Astrocyte (in vitro differentiated cells and primary cell): ENCODE measurements around the gene TIGAR. TPM values are rescaled to one million over a fixed set of nuclear protein-coding genes. Genes with fewer than 3 reads are reported as not detected.

Experiments used
- DNase-seq: peaks from one replicate; pipeline ENCODE4 v3.0.0-alpha.2; 2010; ENCODE audit warnings: low read depth
- FAIRE-seq: peaks from 2 replicates; lab custom pipeline; 2011; peaks lifted over from hg19 to GRCh38; lab: Jason Lieb, UNC
- H2AFZ ChIP-seq: 2 replicates; pipeline ENCODE4 v1.6.0; 2012; ENCODE audit warnings: low read depth, low read length, inconsistent platforms
- H3K27ac ChIP-seq: 2 replicates; pipeline ENCODE4 v1.5.1; 2011; ENCODE audit warnings: low read depth, low read length, inconsistent platforms
- H3K27me3 ChIP-seq: 2 replicates; pipeline ENCODE4 v1.6.0; 2011; ENCODE audit warnings: low read length, inconsistent platforms; ENCODE audit not compliant: insufficient read depth
- H3K36me3 ChIP-seq: 2 replicates; pipeline ENCODE4 v1.5.1; 2011; ENCODE audit warnings: low read length, inconsistent platforms; ENCODE audit not compliant: insufficient read depth
- H3K4me1 ChIP-seq: 2 replicates; pipeline ENCODE4 v1.5.1; 2011; ENCODE audit warnings: low read length, inconsistent platforms; ENCODE audit not compliant: insufficient read depth
- H3K4me2 ChIP-seq: 2 replicates; pipeline ENCODE4 v1.6.0; 2012; ENCODE audit warnings: low read length, inconsistent platforms
- H3K4me3 ChIP-seq: 2 replicates; pipeline ENCODE4 v1.5.1; 2011; ENCODE audit warnings: low read depth, mild to moderate bottlenecking, low read length, inconsistent platforms; ENCODE audit not compliant: insufficient read depth
- H3K79me2 ChIP-seq: 2 replicates; pipeline ENCODE4 v1.6.0; 2012; ENCODE audit warnings: mild to moderate bottlenecking, low read length, inconsistent platforms; ENCODE audit not compliant: insufficient read depth
- H3K9ac ChIP-seq: 2 replicates; pipeline ENCODE4 v1.6.0; 2012; ENCODE audit warnings: mild to moderate bottlenecking, low read length, inconsistent platforms
- H3K9me3 ChIP-seq: 2 replicates; pipeline ENCODE4 v1.5.1; 2012; ENCODE audit warnings: low read depth, mild to moderate bottlenecking, low read length, inconsistent platforms; ENCODE audit not compliant: insufficient read depth
- H4K20me1 ChIP-seq: 2 replicates; pipeline ENCODE4 v1.6.0; 2012; ENCODE audit warnings: low read length, inconsistent platforms; ENCODE audit not compliant: insufficient read depth
- H3K27ac Mint-ChIP-seq: one replicate; pipeline ENCODE4 v1.8.0; 2021; ENCODE audit warnings: mild to moderate bottlenecking, mixed read lengths; ENCODE audit not compliant: unreplicated experiment
- H3K27me3 Mint-ChIP-seq: one replicate; pipeline ENCODE4 v1.8.0; 2021; ENCODE audit warnings: low read depth, mixed read lengths; ENCODE audit not compliant: unreplicated experiment
- H3K36me3 Mint-ChIP-seq: one replicate; pipeline ENCODE4 v1.8.0; 2021; ENCODE audit warnings: low read depth, mixed read lengths; ENCODE audit not compliant: unreplicated experiment
- H3K4me1 Mint-ChIP-seq: one replicate; pipeline ENCODE4 v1.8.0; 2021; ENCODE audit warnings: low read depth, mixed read lengths; ENCODE audit not compliant: unreplicated experiment
- H3K4me3 Mint-ChIP-seq: one replicate; pipeline ENCODE4 v1.8.0; 2021; ENCODE audit warnings: mild to moderate bottlenecking, moderate library complexity, mixed read lengths; ENCODE audit not compliant: unreplicated experiment
- H3K9me3 Mint-ChIP-seq: one replicate; pipeline ENCODE4 v1.8.0; 2021; ENCODE audit warnings: mild to moderate bottlenecking, mixed read lengths; ENCODE audit not compliant: unreplicated experiment
- EZH2 ChIP-seq: IDR thresholded peaks from 2 replicates; pipeline ENCODE4 v1.6.1; 2012; ENCODE audit warnings: mild to moderate bottlenecking, low read length, inconsistent platforms; ENCODE audit not compliant: insufficient read depth
- total RNA-seq: library from RNA; stranded (reverse); gene quantifications from 2 replicates; pipeline ENCODE4 v1.2.1, GENCODE V29; 2021
- TF ChIP-seq, protein P1 (sequence below): IDR thresholded peaks from 2 replicates; pipeline ENCODE4 v1.5.1; 2011; ENCODE audit warnings: low read depth, mild to moderate bottlenecking, inconsistent platforms, low read length, moderate library complexity; ENCODE audit not compliant: insufficient read depth

TIGAR gene
- total RNA-seq, 1 donor from 2014 or later: 91.7 TPM

DNA sequence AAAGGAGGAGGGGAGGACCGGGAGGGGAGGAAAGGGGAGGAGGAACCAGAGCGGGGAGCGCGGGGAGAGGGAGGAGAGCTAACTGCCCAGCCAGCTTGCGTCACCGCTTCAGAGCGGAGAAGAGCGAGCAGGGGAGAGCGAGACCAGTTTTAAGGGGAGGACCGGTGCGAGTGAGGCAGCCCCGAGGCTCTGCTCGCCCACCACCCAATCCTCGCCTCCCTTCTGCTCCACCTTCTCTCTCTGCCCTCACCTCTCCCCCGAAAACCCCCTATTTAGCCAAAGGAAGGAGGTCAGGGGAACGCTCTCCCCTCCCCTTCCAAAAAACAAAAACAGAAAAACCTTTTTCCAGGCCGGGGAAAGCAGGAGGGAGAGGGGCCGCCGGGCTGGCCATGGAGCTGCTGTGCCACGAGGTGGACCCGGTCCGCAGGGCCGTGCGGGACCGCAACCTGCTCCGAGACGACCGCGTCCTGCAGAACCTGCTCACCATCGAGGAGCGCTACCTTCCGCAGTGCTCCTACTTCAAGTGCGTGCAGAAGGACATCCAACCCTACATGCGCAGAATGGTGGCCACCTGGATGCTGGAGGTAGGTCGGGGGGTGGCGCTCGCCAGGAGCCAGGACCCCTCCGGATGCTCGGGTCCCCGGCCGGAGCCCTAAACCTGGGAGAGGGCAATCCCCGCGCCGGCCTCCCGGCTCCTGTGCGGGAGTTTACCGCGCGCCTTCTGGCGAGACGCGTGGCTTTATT, 47.2 kb upstream of the TIGAR start, which contains the start of gene CCND2:
Gene CCND2, plus strand, starts transcription at position 111 of the 744 bp plus-strand sequence. Its CDS starts 279 bp downstream, at position 390.
- H3K36me3 ChIP-seq: no peaks in the 10 kb centered on the region
- peaks cover 20% of the 10 kb centered on the region for H3K4me1 ChIP-seq
- TF ChIP-seq EZH2: peak; percentile 70
- TF ChIP-seq, protein P1, sequence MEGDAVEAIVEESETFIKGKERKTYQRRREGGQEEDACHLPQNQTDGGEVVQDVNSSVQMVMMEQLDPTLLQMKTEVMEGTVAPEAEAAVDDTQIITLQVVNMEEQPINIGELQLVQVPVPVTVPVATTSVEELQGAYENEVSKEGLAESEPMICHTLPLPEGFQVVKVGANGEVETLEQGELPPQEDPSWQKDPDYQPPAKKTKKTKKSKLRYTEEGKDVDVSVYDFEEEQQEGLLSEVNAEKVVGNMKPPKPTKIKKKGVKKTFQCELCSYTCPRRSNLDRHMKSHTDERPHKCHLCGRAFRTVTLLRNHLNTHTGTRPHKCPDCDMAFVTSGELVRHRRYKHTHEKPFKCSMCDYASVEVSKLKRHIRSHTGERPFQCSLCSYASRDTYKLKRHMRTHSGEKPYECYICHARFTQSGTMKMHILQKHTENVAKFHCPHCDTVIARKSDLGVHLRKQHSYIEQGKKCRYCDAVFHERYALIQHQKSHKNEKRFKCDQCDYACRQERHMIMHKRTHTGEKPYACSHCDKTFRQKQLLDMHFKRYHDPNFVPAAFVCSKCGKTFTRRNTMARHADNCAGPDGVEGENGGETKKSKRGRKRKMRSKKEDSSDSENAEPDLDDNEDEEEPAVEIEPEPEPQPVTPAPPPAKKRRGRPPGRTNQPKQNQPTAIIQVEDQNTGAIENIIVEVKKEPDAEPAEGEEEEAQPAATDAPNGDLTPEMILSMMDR: no peak
- H4K20me1 ChIP-seq: peaks cover 23% of the 10 kb centered on the region
- DNase-seq (peak; percentile 56), FAIRE-seq (no peak)
- peak within 1 kb of the TSS; percentile 53 for H3K4me3 ChIP-seq
- Mint-ChIP-seq H3K27me3 (no peaks in the 10 kb centered on the region), H3K4me1 (peaks cover 27% of the 10 kb centered on the region), H3K36me3 (peaks cover 20% of the 10 kb centered on the region), H3K27ac (peak within 1 kb of the TSS; percentile 98), H3K4me3 (peak within 1 kb of the TSS; percentile 98), H3K9me3 (no peaks in the 10 kb centered on the region)
- peak within 1 kb of the TSS; percentile 18 for H2AFZ ChIP-seq
- peak within 1 kb of the TSS; percentile 73 for H3K9ac ChIP-seq
- H3K4me2 ChIP-seq: peak within 1 kb of the TSS; percentile 84
- peaks cover 82% of the 10 kb centered on the region for H3K27me3 ChIP-seq
- peaks cover 4% of the 10 kb centered on the region for H3K9me3 ChIP-seq
- H3K79me2 ChIP-seq: no peaks in the 10 kb centered on the region
- H3K27ac ChIP-seq: no peak within 1 kb of the TSS

DNA sequence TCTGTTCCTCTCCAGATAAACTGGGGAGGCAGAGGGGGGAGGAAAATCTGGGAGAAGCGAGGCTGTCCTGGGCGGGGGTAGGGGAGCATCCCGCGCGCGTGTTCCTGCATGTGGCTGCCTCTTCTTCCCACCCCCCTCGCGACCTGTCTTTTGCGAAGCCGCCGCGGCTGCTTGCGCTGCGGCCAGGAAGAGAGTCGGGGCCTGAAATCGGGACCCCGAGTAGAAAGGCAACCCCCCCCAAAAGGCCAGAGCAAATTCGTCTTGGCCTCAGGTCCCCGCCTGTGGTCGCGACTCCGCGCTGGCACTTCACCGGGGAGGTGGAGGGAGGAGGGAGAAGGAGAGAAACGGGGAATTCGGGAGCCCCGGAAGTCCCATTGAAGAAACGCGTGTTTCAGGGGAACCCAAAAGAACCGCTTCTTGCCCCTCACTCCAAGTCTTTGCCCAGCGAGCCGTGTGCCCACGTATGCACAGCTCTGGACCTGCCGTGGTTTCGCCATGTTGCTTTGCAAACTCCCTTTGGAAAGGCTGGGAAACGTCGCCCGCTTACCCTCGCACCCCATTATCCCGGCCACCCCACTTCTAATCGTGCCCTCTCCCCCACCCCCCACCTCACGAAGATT, 46.5 kb upstream of the TIGAR start:
- Histone ChIP-seq H3K9ac (peak overlapping the region; percentile 73), H2AFZ (peak overlapping the region; percentile 18), H3K9me3 (peaks cover 4% of the 10 kb centered on the region), H4K20me1 (peaks cover 23% of the 10 kb centered on the region), H3K4me2 (peak overlapping the region; percentile 84), H3K27me3 (peaks cover 81% of the 10 kb centered on the region), H3K27ac (no peak overlapping the region), H3K4me1 (peaks cover 19% of the 10 kb centered on the region), H3K79me2 (no peaks in the 10 kb centered on the region), H3K4me3 (peak overlapping the region; percentile 53), H3K36me3 (no peaks in the 10 kb centered on the region)
- Mint-ChIP-seq H3K9me3 (no peaks in the 10 kb centered on the region), H3K4me1 (peaks cover 33% of the 10 kb centered on the region), H3K4me3 (peak overlapping the region; percentile 98), H3K27me3 (no peaks in the 10 kb centered on the region), H3K27ac (peak overlapping the region; percentile 98), H3K36me3 (peaks cover 26% of the 10 kb centered on the region)
- TF ChIP-seq EZH2: peak; percentile 71
- TF ChIP-seq, protein P1: no peak
- no peak for DNase-seq
- no peak for FAIRE-seq
